ENCODE measurements around the gene BCAS1.

DNA sequence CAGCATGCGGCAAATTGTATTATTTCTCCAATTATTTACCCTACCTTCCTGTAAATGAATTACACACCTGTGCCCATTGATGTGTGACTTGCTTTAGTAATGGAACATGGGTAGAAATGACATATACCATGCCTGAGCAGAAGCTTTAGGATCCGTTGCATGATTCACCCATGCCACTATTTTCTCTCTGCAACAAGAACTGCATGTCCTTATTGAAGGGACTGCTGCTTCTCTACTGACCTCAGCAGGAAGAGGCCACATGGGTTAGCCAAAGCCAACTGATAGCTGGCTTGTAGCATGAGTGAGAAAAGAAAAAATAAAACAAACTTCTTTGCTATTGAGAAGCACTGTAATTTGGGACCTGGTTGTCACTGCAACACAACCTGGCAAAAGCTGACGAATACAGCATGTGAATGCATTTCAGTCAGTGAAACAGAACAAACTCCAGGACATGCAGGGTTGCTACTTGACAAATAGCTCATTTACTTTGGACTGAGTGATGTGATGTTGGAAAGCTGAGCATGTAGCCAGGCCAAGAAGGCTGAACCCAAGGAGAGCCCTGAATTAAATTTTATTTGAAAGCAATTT, 99.2 kb downstream of the BCAS1 start:
- TF ChIP-seq CTCF (IDR thresholded peaks at IDR 0.05) = no peak
- no peak for TF ChIP-seq POLR2A (IDR thresholded peaks at IDR 0.05)

Data from prostate gland (tissue), 2 donors.